Parathyroid adenoma (tissue), 2 donors: Measurements from ENCODE around the gene SCYGR1.

Experiments used
- H2AFZ ChIP-seq: fragments of 300-600 bp; sonication (generic); one replicate; pipeline ENCODE4 v1.7.0; 2017; ENCODE audit warnings: antibody characterized with exemption, mild to moderate bottlenecking
- H3K27ac ChIP-seq: fragments of 300-600 bp; sonication (generic); one replicate; pipeline ENCODE4 v1.7.0; 2017
- H3K27me3 ChIP-seq: fragments of 300-600 bp; sonication (generic); one replicate; pipeline ENCODE4 v1.7.0; 2017; ENCODE audit warnings: low read length; ENCODE audit not compliant: control insufficient read depth, insufficient read depth
- H3K36me3 ChIP-seq: fragments of 300-600 bp; sonication (generic); one replicate; pipeline ENCODE4 v1.7.0; 2017; ENCODE audit warnings: low read length; ENCODE audit not compliant: control insufficient read depth, insufficient read depth
- H3K4me1 ChIP-seq: fragments of 300-600 bp; sonication (generic); one replicate; pipeline ENCODE4 v1.7.0; 2017; ENCODE audit warnings: control low read depth
- H3K4me2 ChIP-seq: fragments of 300-600 bp; sonication (generic); one replicate; pipeline ENCODE4 v1.7.0; 2017; ENCODE audit warnings: low read length
- H3K4me3 ChIP-seq: fragments of 300-600 bp; sonication (generic); one replicate; pipeline ENCODE4 v1.7.0; 2017; ENCODE audit warnings: low read depth, low read length
- H3K79me2 ChIP-seq: fragments of 300-600 bp; sonication (generic); one replicate; pipeline ENCODE4 v1.7.0; 2017; ENCODE audit warnings: control low read depth
- H3K9ac ChIP-seq: fragments of 300-600 bp; sonication (generic); one replicate; pipeline ENCODE4 v1.7.0; 2017; ENCODE audit warnings: mild to moderate bottlenecking
- H3K9me3 ChIP-seq: fragments of 300-600 bp; sonication (generic); one replicate; pipeline ENCODE4 v1.7.0; 2017; ENCODE audit warnings: low read length; ENCODE audit not compliant: control insufficient read depth
- CTCF ChIP-seq: fragments of 300-600 bp; sonication (generic); IDR thresholded peaks from one replicate; pipeline ENCODE4 v1.7.0; 2017; ENCODE audit warnings: antibody characterized with exemption, mild to moderate bottlenecking
- donor health status: primary hyperparathyroidism.

The SCYGR1 gene

GRCh38 chr2:227379095-227379494 lies 8.7 kb downstream of the SCYGR1 start, which contains the start of gene TM4SF20:
Gene TM4SF20, minus strand, starts transcription at chr2:227379306. Its CDS starts 38 bp downstream, at chr2:227379268.
- H3K27ac ChIP-seq = no peak within 1 kb of the TSS
- no peaks in the 10 kb centered on the region for H3K4me1 ChIP-seq
- H3K4me3 ChIP-seq = no peak within 1 kb of the TSS

GRCh38 chr2:227378371-227378782 lies 9.4 kb downstream of the SCYGR1 start:
- TF ChIP-seq CTCF = no peak
- Histone ChIP-seq H3K27ac (no peak overlapping the region), H3K9ac (no peak overlapping the region)

More at GRCh38 chr2:227379095-227379494, 8.7 kb downstream of the SCYGR1 start, which contains the start of gene TM4SF20:
- no peak for TF ChIP-seq CTCF
- no peak within 1 kb of the TSS for H2AFZ ChIP-seq
- no peaks in the 10 kb centered on the region for H3K27me3 ChIP-seq
- H3K9me3 ChIP-seq = no peaks in the 10 kb centered on the region
- no peaks in the 10 kb centered on the region for H3K36me3 ChIP-seq
- no peak within 1 kb of the TSS for H3K4me2 ChIP-seq
- H3K79me2 ChIP-seq = no peaks in the 10 kb centered on the region
- no peak within 1 kb of the TSS for H3K9ac ChIP-seq

DNA sequence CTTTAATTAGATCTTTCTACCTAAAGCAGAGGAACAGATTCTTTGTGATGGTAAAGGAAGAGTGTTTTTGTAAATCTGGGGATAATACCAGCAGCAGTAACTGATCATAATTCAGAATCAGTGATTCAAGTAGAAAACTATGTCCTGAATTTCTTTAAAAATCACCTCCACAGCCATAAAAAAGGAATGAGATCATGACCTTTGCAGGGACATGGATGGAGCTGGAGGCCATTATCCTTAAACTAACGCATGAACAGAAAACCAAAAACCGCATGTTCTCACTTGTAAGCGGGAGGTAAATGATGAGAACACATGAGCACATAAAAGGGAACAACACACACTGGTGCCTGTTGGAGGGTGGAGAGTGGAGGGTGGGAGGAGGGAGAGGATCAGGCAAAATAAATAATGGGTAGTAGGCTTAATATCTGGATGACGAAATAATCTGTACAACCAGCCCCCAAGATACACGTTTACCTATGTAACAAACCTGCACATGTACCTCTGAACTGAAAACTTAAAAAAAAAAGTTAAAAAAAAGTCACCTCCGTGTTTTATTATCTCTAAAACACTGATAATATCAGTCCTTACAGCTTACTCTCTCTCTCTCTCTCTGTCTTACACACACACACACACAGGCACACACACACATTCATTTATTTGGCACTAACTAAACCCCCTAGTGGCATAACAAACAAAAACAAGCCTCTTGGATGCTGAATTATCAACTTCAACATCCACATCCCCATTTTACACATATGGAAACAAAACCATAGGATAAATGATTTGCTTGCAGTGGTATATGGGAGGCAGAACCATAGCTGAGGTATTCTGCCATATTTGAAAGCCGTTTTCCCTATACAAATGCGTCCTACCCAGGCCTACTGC lies 10.0 kb downstream of the SCYGR1 start:
- H3K27me3 ChIP-seq = no peaks in the 10 kb centered on the region
- no peaks in the 10 kb centered on the region for H3K36me3 ChIP-seq
- H3K27ac ChIP-seq = no peak overlapping the region
- no peak for TF ChIP-seq CTCF
- no peak overlapping the region for H3K4me3 ChIP-seq
- no peak overlapping the region for H3K9ac ChIP-seq
- H2AFZ ChIP-seq = no peak overlapping the region
- H3K9me3 ChIP-seq = no peaks in the 10 kb centered on the region
- H3K4me2 ChIP-seq = no peak overlapping the region
- H3K79me2 ChIP-seq = no peaks in the 10 kb centered on the region
- H3K4me1 ChIP-seq = no peaks in the 10 kb centered on the region

More at GRCh38 chr2:227378371-227378782, 9.4 kb downstream of the SCYGR1 start:
- Histone ChIP-seq H3K4me1 (no peaks in the 10 kb centered on the region), H3K9me3 (no peaks in the 10 kb centered on the region), H3K36me3 (no peaks in the 10 kb centered on the region), H3K4me2 (no peak overlapping the region), H3K4me3 (no peak overlapping the region), H3K27me3 (no peaks in the 10 kb centered on the region), H2AFZ (no peak overlapping the region), H3K79me2 (no peaks in the 10 kb centered on the region)

GRCh38 chr2:227376656-227377396 lies 10.9 kb downstream of the SCYGR1 start:
- H2AFZ ChIP-seq = no peak overlapping the region
- no peak overlapping the region for H3K4me3 ChIP-seq

More at GRCh38 chr2:227376656-227377396, 10.9 kb downstream of the SCYGR1 start:
- no peak overlapping the region for H3K9ac ChIP-seq
- no peak overlapping the region for H3K4me2 ChIP-seq
- H3K27me3 ChIP-seq = no peaks in the 10 kb centered on the region
- H3K9me3 ChIP-seq = no peaks in the 10 kb centered on the region
- H3K36me3 ChIP-seq = no peaks in the 10 kb centered on the region
- TF ChIP-seq CTCF = no peak
- no peak overlapping the region for H3K27ac ChIP-seq
- no peaks in the 10 kb centered on the region for H3K79me2 ChIP-seq
- H3K4me1 ChIP-seq = no peaks in the 10 kb centered on the region
